Fibroblast of mammary gland (primary cell): Measurements from ENCODE around the gene PLCG1.

Experiments used
- DNase-seq: peaks from one replicate; pipeline ENCODE4 v3.0.0-alpha.2; 2010; ENCODE audit warnings: low read depth
- H3K4me3 ChIP-seq: 2 replicates; pipeline ENCODE4 v1.5.1; 2011; ENCODE audit warnings: low read depth, mild to moderate bottlenecking, low read length, moderate library complexity; ENCODE audit not compliant: control insufficient read depth
- TF ChIP-seq, protein P1 (sequence below): conservative IDR thresholded peaks from 2 replicates; pipeline ENCODE4 v1.5.1; 2011; ENCODE audit warnings: low read depth, low read length, inconsistent platforms; ENCODE audit not compliant: control insufficient read depth, insufficient read depth

The PLCG1 gene

DNA sequence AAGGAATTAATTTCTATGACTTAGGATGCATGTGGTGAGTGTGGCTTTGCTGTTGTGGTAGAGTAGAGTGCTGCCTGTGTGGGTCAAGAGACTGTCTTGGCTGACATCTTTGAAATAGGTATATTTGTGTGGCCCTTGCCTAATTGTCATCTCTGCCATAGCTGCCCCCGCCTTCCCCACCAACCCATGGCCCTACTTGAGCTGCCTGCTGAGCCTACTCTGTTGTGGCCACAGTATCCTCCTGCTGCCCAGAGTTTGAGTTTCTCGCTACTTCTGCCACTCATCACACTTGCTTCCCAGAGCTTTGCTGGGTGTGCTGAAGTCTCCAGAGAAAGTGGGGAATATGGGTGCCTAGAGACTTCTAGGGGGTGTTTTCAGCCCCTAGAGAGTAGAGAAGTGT lies 8.0 kb downstream of the PLCG1 start:
- TF ChIP-seq, protein P1, sequence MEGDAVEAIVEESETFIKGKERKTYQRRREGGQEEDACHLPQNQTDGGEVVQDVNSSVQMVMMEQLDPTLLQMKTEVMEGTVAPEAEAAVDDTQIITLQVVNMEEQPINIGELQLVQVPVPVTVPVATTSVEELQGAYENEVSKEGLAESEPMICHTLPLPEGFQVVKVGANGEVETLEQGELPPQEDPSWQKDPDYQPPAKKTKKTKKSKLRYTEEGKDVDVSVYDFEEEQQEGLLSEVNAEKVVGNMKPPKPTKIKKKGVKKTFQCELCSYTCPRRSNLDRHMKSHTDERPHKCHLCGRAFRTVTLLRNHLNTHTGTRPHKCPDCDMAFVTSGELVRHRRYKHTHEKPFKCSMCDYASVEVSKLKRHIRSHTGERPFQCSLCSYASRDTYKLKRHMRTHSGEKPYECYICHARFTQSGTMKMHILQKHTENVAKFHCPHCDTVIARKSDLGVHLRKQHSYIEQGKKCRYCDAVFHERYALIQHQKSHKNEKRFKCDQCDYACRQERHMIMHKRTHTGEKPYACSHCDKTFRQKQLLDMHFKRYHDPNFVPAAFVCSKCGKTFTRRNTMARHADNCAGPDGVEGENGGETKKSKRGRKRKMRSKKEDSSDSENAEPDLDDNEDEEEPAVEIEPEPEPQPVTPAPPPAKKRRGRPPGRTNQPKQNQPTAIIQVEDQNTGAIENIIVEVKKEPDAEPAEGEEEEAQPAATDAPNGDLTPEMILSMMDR = no peak
- DNase-seq = no peak
- H3K4me3 ChIP-seq = no peak overlapping the region

DNA sequence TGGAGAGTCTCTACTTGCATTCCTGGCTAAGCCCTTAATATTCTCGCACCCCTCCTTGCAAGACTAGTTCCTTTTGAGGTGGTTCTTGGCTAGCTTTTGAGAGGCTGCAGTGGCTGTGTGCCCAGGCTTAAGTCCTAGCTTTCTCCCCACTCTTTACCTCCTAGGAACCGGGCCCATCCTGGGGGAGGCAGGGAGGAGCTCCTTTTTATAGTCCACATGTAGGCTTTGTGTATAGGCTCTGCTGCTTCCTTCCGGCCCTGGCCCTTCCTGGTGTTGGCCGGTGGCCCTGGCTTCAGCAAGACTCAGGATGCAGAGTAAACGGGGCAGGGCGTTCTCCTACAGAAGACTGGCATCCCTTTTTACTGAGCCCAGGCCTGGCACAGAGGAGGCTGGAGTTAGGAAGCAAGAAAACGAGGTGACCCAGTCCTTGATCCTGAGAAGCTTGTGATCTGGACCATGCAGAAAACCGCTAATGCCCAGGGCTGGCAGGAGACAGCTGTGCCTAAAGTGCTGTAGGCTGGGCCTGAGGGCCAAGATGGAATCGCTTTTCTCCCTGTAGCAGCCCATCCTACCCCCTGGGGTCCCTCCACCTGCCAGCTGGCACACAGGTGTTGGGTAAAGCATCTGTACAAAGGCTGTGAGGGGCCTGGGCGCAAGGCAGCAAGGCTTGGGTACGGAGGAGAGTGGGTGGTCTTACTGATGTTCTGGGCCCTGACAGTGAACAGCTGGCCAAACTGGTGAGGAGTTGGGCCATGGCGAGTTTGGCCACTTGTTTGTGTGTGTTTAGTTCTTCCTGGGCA lies 8.7 kb downstream of the PLCG1 start:
- TF ChIP-seq, protein P1 = no peak
- peak; percentile 25 for DNase-seq
- no peak overlapping the region for H3K4me3 ChIP-seq

- TF ChIP-seq, protein P1 = no peak
- no peak for DNase-seq
Measured at GRCh38 chr20:41147767-41148191, 10.4 kb downstream of the PLCG1 start.

GRCh38 chr20:41148942-41149341 lies 11.6 kb downstream of the PLCG1 start:
- no peak overlapping the region for H3K4me3 ChIP-seq
- TF ChIP-seq, protein P1 = no peak
- no peak for DNase-seq

More at GRCh38 chr20:41147767-41148191, 10.4 kb downstream of the PLCG1 start:
- no peak overlapping the region for H3K4me3 ChIP-seq

GRCh38 chr20:41150664-41151063 lies 13.3 kb downstream of the PLCG1 start:
- H3K4me3 ChIP-seq = no peak overlapping the region
- DNase-seq = peak; percentile 23
- TF ChIP-seq, protein P1 = no peak

DNA sequence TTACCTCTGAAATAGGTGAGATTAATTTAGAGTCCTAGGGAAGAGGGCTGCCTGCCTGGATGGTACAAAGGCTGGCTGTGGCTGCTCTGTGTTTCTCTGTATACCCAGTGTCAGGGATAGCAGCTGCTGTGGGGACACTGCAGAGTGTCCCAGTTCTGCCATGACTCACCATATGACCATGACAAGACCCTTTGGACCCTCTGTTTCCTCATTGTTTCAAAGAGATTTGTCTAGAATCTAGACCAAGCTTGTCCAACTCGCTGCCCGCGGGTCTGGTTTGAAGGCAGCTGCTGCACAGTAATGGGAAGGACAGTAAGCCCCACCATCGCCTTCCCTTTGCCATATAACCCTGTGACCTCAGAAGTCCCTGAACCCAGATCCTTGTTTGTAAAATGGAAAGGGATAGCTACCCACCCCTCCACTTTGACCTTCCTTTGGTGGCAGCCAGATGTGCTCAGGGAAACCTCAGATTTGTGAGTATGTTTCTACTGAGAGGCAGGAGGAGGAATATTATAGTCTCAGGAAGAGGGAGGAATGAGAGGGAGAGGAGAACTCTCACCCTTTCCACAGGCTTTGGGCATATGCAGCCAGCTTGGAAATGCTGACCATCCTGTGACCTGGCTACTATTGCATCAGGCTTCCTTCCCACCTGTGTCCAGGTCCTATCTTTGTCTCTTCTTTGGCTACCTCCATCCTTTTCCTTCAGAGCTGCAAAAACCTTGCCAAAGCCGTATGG lies 14.0 kb downstream of the PLCG1 start:
- no peak overlapping the region for H3K4me3 ChIP-seq
- TF ChIP-seq, protein P1 = no peak
- no peak for DNase-seq
